Stimulated activated CD8-positive, alpha-beta memory T cell treated with anti-CD3 and anti-CD28 coated beads, Interleukin-7, amount 100 ng/mL, for 24 hours (primary cell): ENCODE measurements around the gene UGT2B11.
"Not testable (repeated sequence)": the region's sequence is repeated elsewhere in the genome, so short reads cannot be mapped to it uniquely, and the experiment has no call there.

ENCODE experiments used
- DNase-seq: peaks from one replicate; pipeline ENCODE4 v3.0.0-alpha.2; 2020; ENCODE audit warnings: low read depth

Gene UGT2B11

DNA sequence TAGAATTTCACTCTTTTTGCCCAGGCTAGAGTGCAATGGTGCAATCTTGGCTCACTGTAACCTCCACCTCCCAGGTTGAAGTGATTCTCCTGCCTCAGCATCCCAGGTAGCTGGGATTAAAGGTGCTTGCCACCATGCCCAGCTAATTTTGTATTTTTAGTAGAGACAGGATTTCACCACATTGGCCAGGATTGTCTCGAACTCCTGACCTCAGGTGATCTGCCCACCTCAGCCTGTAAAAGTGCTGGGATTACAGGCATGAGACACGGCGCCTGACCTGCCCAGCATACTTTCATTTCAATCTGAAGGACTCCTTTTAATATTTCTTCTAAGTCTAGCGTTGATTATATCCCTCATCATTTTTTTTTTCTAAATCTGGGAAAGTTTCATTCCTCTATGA, 45.4 kb downstream of the UGT2B11 start:
- DNase-seq, result not testable (repeated sequence)

- no peak for DNase-seq
These were observed 47.2 kb downstream of the UGT2B11 start for GRCh38 chr4:69167300-69167699.

- not testable (repeated sequence) for DNase-seq
These were observed 48.2 kb downstream of the UGT2B11 start for GRCh38 chr4:69166376-69166775.

DNA sequence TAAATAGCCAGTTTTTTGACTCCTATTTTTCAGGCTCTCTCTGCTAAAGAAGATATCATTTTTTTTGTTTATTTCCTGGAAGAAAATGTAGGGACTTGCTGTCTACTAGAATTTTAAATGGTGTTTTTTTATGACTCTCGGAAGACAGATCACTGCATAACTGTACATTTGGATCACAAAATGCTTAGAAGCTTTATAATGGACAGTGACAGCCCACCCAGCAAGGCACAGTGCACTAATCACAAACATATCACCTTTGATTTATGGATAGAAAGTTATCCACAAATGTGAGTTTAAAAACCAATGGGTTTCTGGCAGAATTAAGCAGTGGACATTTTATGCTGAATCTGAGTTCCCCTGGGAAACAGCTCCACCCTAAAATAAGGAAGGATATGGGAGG, 48.8 kb downstream of the UGT2B11 start:
- not testable (repeated sequence) for DNase-seq

- DNase-seq, result no peak
These were observed 57.6 kb downstream of the UGT2B11 start for GRCh38 chr4:69156913-69157312.

DNA sequence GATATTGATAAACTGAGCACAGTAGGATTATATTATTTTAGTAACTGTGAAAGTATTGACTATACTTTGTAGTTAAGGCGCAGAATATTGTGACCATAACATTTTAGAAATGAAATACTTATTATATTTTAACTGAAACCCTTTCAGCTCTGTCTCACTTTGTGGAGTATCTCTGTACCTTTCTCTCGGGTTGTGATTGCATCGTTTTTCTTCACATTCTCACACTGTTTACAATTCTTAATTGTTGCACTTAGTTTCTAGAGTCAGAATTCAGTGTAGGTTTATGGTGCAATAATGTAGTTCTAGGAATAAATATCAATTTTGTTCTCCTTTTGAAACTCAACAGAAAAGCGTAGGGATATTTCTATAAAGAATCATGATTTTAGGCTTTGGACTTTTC, 60.5 kb downstream of the UGT2B11 start:
- no peak for DNase-seq
